ENCODE measurements around the gene S1PR5. TPM values are rescaled to one million over a fixed set of nuclear protein-coding genes. Genes with fewer than 3 reads are reported as not detected.

S1PR5 gene
- total RNA-seq, 1 donor from 2014 or later: 6.7 TPM

GRCh38 chr19:10550336-10550735 lies 33.1 kb upstream of the S1PR5 start:
- H3K4me3 Mint-ChIP-seq (ENCODE audit: unreplicated experiment): no peak overlapping the region
- no peak for DNase-seq (ENCODE audit: low spot score)
- no peaks in the 10 kb centered on the region for H3K27me3 Mint-ChIP-seq (ENCODE audit: low read depth)
- no peaks in the 10 kb centered on the region for H3K4me1 Mint-ChIP-seq (ENCODE audit: low read depth)
- H3K36me3 Mint-ChIP-seq (ENCODE audit: low read depth): peaks cover 27% of the 10 kb centered on the region
- no peak overlapping the region for H3K27ac Mint-ChIP-seq (ENCODE audit: unreplicated experiment)
- TF ChIP-seq, protein P1, sequence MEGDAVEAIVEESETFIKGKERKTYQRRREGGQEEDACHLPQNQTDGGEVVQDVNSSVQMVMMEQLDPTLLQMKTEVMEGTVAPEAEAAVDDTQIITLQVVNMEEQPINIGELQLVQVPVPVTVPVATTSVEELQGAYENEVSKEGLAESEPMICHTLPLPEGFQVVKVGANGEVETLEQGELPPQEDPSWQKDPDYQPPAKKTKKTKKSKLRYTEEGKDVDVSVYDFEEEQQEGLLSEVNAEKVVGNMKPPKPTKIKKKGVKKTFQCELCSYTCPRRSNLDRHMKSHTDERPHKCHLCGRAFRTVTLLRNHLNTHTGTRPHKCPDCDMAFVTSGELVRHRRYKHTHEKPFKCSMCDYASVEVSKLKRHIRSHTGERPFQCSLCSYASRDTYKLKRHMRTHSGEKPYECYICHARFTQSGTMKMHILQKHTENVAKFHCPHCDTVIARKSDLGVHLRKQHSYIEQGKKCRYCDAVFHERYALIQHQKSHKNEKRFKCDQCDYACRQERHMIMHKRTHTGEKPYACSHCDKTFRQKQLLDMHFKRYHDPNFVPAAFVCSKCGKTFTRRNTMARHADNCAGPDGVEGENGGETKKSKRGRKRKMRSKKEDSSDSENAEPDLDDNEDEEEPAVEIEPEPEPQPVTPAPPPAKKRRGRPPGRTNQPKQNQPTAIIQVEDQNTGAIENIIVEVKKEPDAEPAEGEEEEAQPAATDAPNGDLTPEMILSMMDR (IDR thresholded peaks at IDR 0.05): no peak
- H3K9me3 Mint-ChIP-seq (ENCODE audit: low read depth): no peaks in the 10 kb centered on the region

DNA sequence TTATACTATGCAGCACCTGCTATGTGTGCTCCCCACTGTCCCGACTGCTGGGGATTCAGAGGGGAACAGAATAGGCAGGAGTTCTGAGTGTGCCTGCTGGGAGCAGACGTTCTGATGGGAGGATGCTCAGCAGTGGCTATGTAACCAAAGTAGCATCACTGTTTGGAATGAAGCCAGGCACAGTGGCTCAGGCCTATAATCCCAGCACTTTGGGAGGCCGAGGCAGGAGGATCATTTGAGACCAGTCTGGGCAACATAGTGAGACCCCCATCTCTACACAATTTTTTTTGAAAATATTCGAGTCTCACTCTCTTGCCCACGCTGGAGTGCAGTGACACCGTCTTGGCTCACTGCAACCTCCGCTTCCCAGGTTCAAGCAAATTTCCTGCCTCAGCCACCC lies 32.5 kb upstream of the S1PR5 start:
- Mint-ChIP-seq H3K4me3 (ENCODE audit: unreplicated experiment) (no peak overlapping the region), H3K9me3 (ENCODE audit: low read depth) (no peaks in the 10 kb centered on the region), H3K36me3 (ENCODE audit: low read depth) (peaks cover 27% of the 10 kb centered on the region), H3K27ac (ENCODE audit: unreplicated experiment) (no peak overlapping the region), H3K4me1 (ENCODE audit: low read depth) (peaks cover 6% of the 10 kb centered on the region), H3K27me3 (ENCODE audit: low read depth) (no peaks in the 10 kb centered on the region)
- TF ChIP-seq, protein P1 (IDR thresholded peaks at IDR 0.05): no peak
- DNase-seq (ENCODE audit: low spot score): no peak

DNA sequence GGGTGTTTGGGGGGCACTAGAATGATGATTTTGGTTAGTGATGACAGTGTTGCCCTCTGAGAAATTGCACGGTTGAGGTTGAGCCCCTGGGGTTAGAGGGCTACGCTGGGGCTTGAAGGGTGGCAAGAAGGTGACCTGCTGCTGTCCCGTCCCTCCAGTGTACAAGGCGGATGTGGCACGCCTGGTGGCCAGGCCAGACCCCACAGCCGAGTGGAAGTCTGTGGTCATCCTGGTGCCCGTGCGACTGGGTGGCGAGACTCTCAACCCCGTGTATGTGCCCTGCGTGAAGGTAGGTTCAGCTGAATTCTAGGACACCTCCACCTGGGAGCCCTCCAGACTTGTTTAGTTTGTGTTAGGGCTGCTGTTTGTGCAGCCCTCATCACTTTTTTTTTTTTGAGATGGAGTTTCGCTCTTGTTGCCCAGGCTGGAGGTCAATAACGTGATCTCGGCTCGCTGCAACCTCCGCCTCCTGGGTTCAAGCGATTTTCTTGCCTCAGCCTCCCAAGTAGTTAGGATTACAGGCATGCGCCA lies 31.6 kb upstream of the S1PR5 start:
- Mint-ChIP-seq H3K4me1 (ENCODE audit: low read depth) (peaks cover 12% of the 10 kb centered on the region), H3K27me3 (ENCODE audit: low read depth) (no peaks in the 10 kb centered on the region), H3K27ac (ENCODE audit: unreplicated experiment) (no peak overlapping the region), H3K36me3 (ENCODE audit: low read depth) (peaks cover 27% of the 10 kb centered on the region), H3K4me3 (ENCODE audit: unreplicated experiment) (no peak overlapping the region), H3K9me3 (ENCODE audit: low read depth) (no peaks in the 10 kb centered on the region)
- DNase-seq (ENCODE audit: low spot score): no peak
- TF ChIP-seq, protein P1 (IDR thresholded peaks at IDR 0.05): no peak

DNA sequence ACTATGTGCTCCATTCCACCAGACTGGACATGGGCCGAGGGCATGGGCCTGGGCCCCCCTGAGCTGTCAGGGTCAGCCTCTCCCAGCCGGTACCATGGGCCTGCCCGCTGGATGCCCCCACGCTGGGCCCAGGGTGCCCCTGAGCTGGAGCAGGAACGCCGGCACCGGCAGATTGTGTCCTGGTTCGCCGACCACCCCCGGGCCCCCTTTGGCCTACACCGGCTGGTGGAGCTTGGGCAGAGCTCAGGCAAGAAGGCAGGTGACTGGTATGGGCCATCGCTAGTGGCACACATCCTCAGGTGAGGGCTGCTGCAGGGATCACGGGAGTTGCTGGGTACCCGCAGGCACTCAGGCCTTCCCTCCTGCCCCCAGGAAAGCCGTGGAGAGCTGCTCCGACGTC lies 29.6 kb upstream of the S1PR5 start:
- Mint-ChIP-seq H3K36me3 (ENCODE audit: low read depth) (peaks cover 18% of the 10 kb centered on the region), H3K27ac (ENCODE audit: unreplicated experiment) (no peak overlapping the region), H3K9me3 (ENCODE audit: low read depth) (no peaks in the 10 kb centered on the region), H3K4me3 (ENCODE audit: unreplicated experiment) (no peak overlapping the region), H3K4me1 (ENCODE audit: low read depth) (peaks cover 15% of the 10 kb centered on the region), H3K27me3 (ENCODE audit: low read depth) (no peaks in the 10 kb centered on the region)
- TF ChIP-seq, protein P1 (IDR thresholded peaks at IDR 0.05): no peak
- no peak for DNase-seq (ENCODE audit: low spot score)

DNA sequence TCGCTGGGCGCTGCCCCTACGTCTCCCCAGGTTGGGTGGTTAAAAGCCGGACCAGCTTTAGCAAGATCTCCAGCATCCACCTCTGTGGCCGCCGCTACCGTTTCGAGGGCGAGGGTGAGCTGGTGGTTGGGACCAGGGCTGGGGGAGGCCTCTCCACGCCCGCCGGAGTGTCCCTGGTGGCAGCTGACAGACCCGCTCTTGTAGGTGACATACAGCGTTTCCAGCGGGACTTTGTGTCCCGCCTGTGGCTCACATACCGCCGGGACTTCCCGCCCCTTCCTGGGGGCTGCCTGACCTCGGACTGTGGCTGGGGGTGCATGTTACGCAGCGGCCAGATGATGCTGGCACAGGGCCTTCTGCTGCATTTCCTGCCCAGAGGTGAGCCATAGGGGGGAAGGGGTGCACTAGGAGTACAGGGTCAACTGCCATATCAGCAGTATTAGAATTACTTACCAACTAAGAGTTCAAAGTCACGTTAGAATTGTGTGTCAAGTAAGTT lies 27.6 kb upstream of the S1PR5 start:
- TF ChIP-seq, protein P1 (IDR thresholded peaks at IDR 0.05): no peak
- H3K4me1 Mint-ChIP-seq (ENCODE audit: low read depth): peaks cover 15% of the 10 kb centered on the region
- peaks cover 8% of the 10 kb centered on the region for H3K36me3 Mint-ChIP-seq (ENCODE audit: low read depth)
- peak overlapping the region; percentile 82 for H3K4me3 Mint-ChIP-seq (ENCODE audit: unreplicated experiment)
- H3K9me3 Mint-ChIP-seq (ENCODE audit: low read depth): no peaks in the 10 kb centered on the region
- H3K27ac Mint-ChIP-seq (ENCODE audit: unreplicated experiment): peak overlapping the region; percentile 3
- DNase-seq (ENCODE audit: low spot score): no peak
- no peaks in the 10 kb centered on the region for H3K27me3 Mint-ChIP-seq (ENCODE audit: low read depth)
